H9 (cell line): ENCODE measurements around the gene EHF. TPM values are rescaled to one million over a fixed set of nuclear protein-coding genes. Genes with fewer than 3 reads are reported as not detected.

Experiments
- DNase-seq: peaks from one replicate; pipeline ENCODE4 v3.0.0-alpha.2; 2017
- H2AFZ ChIP-seq: one replicate; pipeline ENCODE4 v1.6.1; 2013; ENCODE audit warnings: mild to moderate bottlenecking, low read length, control low read depth, moderate library complexity
- H2AK5ac ChIP-seq: 2 replicates; pipeline ENCODE4 v1.6.1; 2013; ENCODE audit warnings: low read length, control low read depth, mixed read lengths; ENCODE audit not compliant: insufficient read length
- H2BK120ac ChIP-seq: one replicate; pipeline ENCODE4 v1.6.1; 2013; ENCODE audit warnings: low read depth, mild to moderate bottlenecking, low read length, control low read depth, inconsistent platforms; ENCODE audit not compliant: poor library complexity, severe bottlenecking
- H2BK12ac ChIP-seq: 2 replicates; pipeline ENCODE4 v1.6.1; 2013; ENCODE audit warnings: low read length, control low read depth, mixed read lengths, low read depth; ENCODE audit not compliant: insufficient read length
- H2BK15ac ChIP-seq: 2 replicates; pipeline ENCODE4 v1.6.1; 2013; ENCODE audit warnings: low read depth, low read length, control low read depth
- H2BK20ac ChIP-seq: one replicate; pipeline ENCODE4 v1.6.1; 2013; ENCODE audit warnings: low read depth, mild to moderate bottlenecking, low read length, control low read depth, inconsistent platforms; ENCODE audit not compliant: poor library complexity, severe bottlenecking
- H2BK5ac ChIP-seq: 2 replicates; pipeline ENCODE4 v1.6.1; 2013; ENCODE audit warnings: low read length, control low read depth, mixed read lengths; ENCODE audit not compliant: insufficient read length
- H3K14ac ChIP-seq: 2 replicates; pipeline ENCODE4 v1.6.1; 2013; ENCODE audit warnings: low read length, control low read depth; ENCODE audit not compliant: insufficient read depth
- H3K18ac ChIP-seq: 2 replicates; pipeline ENCODE4 v1.6.1; 2013; ENCODE audit warnings: low read depth, mild to moderate bottlenecking, mixed read lengths, low read length, control low read depth; ENCODE audit not compliant: insufficient read length
- H3K23ac ChIP-seq: 2 replicates; pipeline ENCODE4 v1.6.1; 2013; ENCODE audit warnings: low read length, control low read depth, mixed read lengths, low read depth; ENCODE audit not compliant: insufficient read length
- H3K23me2 ChIP-seq: 2 replicates; pipeline ENCODE4 v1.6.1; 2013; ENCODE audit warnings: low read depth, mild to moderate bottlenecking, mixed read lengths, low read length, control low read depth; ENCODE audit not compliant: insufficient read length, poor library complexity, severe bottlenecking
- H3K27ac ChIP-seq: 2 replicates; pipeline ENCODE4 v1.5.1; 2013; ENCODE audit warnings: low read length, control low read depth, mixed read lengths, low read depth; ENCODE audit not compliant: insufficient read length
- H3K27me3 ChIP-seq: 2 replicates; pipeline ENCODE4 v1.6.1; 2013; ENCODE audit warnings: low read length, control low read depth, inconsistent platforms; ENCODE audit not compliant: insufficient read depth
- H3K4ac ChIP-seq: 2 replicates; pipeline ENCODE4 v1.6.1; 2013; ENCODE audit warnings: low read depth, mild to moderate bottlenecking, control low read depth, inconsistent platforms, low read length, moderate library complexity
- H3K4me1 ChIP-seq: 2 replicates; pipeline ENCODE4 v1.6.1; 2013; ENCODE audit warnings: low read length, control low read depth, inconsistent platforms; ENCODE audit not compliant: insufficient read depth
- H3K4me2 ChIP-seq: 2 replicates; pipeline ENCODE4 v1.6.1; 2013; ENCODE audit warnings: low read length, control low read depth, mixed read lengths; ENCODE audit not compliant: insufficient read length, insufficient read depth
- H3K56ac ChIP-seq: 2 replicates; pipeline ENCODE4 v1.6.1; 2013; ENCODE audit warnings: low read depth, mild to moderate bottlenecking, mixed read lengths, low read length, control low read depth; ENCODE audit not compliant: insufficient read length
- H3K79me1 ChIP-seq: 2 replicates; pipeline ENCODE4 v1.6.1; 2013; ENCODE audit warnings: low read depth, mild to moderate bottlenecking, moderate library complexity, low read length, control low read depth, inconsistent platforms; ENCODE audit not compliant: insufficient read depth, poor library complexity, severe bottlenecking
- H3K79me2 ChIP-seq: 2 replicates; pipeline ENCODE4 v1.6.1; 2013; ENCODE audit warnings: low read length, control low read depth, inconsistent platforms; ENCODE audit not compliant: insufficient read depth
- H3K9ac ChIP-seq: 2 replicates; pipeline ENCODE4 v1.6.1; 2013; ENCODE audit warnings: low read length, control low read depth, mixed read lengths; ENCODE audit not compliant: insufficient read length; ENCODE audit errors: extremely low read depth
- H3K9me3 ChIP-seq: one replicate; pipeline ENCODE4 v1.6.1; 2013; ENCODE audit warnings: low read depth, low read length, inconsistent platforms; ENCODE audit not compliant: control insufficient read depth
- H3T11ph ChIP-seq: one replicate; pipeline ENCODE4 v1.6.1; 2013; ENCODE audit warnings: mild to moderate bottlenecking, low read length, control low read depth, inconsistent platforms
- H4K20me1 ChIP-seq: one replicate; pipeline ENCODE4 v1.6.1; 2013; ENCODE audit not compliant: control insufficient read depth, insufficient read length, insufficient read depth
- H4K5ac ChIP-seq: 2 replicates; pipeline ENCODE4 v1.6.1; 2013; ENCODE audit warnings: low read depth, mild to moderate bottlenecking, mixed read lengths, low read length, control low read depth; ENCODE audit not compliant: insufficient read length
- H4K8ac ChIP-seq: replicated peaks from 2 replicates; pipeline ENCODE4 v1.6.1; 2013; ENCODE audit warnings: low read length, control low read depth, mixed read lengths, low read depth; ENCODE audit not compliant: insufficient read length
- H4K91ac ChIP-seq: 2 replicates; pipeline ENCODE4 v1.6.1; 2013; ENCODE audit warnings: low read depth, mild to moderate bottlenecking, moderate library complexity, mixed read lengths, low read length, control low read depth; ENCODE audit not compliant: insufficient read length
- H3K27ac Mint-ChIP-seq, 3 experiments: 2 replicates in 2 of 3; 3 replicates in 1 of 3; pipeline ENCODE4 v1.8.0; 2020 to 2021; ENCODE audit warnings: mixed read lengths in 3 of 3, mild to moderate bottlenecking in 1 of 3, moderate library complexity in 1 of 3
- H3K27me3 Mint-ChIP-seq: 2 replicates; pipeline ENCODE4 v1.8.0; 2021; ENCODE audit warnings: low read depth, mild to moderate bottlenecking, moderate library complexity, mixed read lengths
- H3K36me3 Mint-ChIP-seq, 3 experiments: 2 replicates in 2 of 3; 3 replicates in 1 of 3; pipeline ENCODE4 v1.8.0; 2020 to 2021; ENCODE audit warnings: low read depth in 3 of 3, mixed read lengths in 3 of 3; ENCODE audit not compliant: insufficient read depth in 1 of 3
- H3K4me1 Mint-ChIP-seq, 2 experiments: 2 replicates each; pipeline ENCODE4 v1.8.0; 2020; ENCODE audit warnings: mixed read lengths in 2 of 2
- H3K4me3 Mint-ChIP-seq, 2 experiments: 2 replicates in 1 of 2; 3 replicates in 1 of 2; pipeline ENCODE4 v1.8.0; 2020 to 2021; ENCODE audit warnings: mild to moderate bottlenecking in 2 of 2, mixed read lengths in 2 of 2, moderate library complexity in 1 of 2
- H3K9me3 Mint-ChIP-seq, 2 experiments: 2 replicates in 1 of 2; 3 replicates in 1 of 2; pipeline ENCODE4 v1.8.0; 2020; ENCODE audit warnings: mild to moderate bottlenecking in 2 of 2, mixed read lengths in 2 of 2, moderate library complexity in 1 of 2
- CTCF ChIP-seq: fragments of 200-600 bp; sonication (generic); conservative IDR thresholded peaks from 3 replicates; pipeline ENCODE4 v1.8.0; 2021; ENCODE audit warnings: antibody characterized with exemption, mild to moderate bottlenecking
- WGBS: extraction: QIAGEN DNeasy Blood & Tissue Kit; methylation state at CpG from one replicate; pipeline ENCODE4 v1.1.7; 2013; ENCODE audit warnings: missing lambda C conversion rate, low lambda C conversion rate, mixed read lengths; ENCODE audit not compliant: insufficient read length; ENCODE audit errors: extremely low coverage; 5-methylcytosine and 5-hydroxymethylcytosine counted together
- total RNA-seq: library from RNA; stranded (reverse); gene quantifications from 2 replicates; pipeline ENCODE4 v1.2.1, GENCODE V29; 2021

EHF gene
- total RNA-seq, 1 experiment from 2014 or later = not detected

- Histone ChIP-seq H2AFZ (no peak overlapping the region), H3K14ac (no peak overlapping the region), H3K23me2 (no peaks in the 10 kb centered on the region), H4K20me1 (no peaks in the 10 kb centered on the region), H3K56ac (no peak overlapping the region), H2BK12ac (no peak overlapping the region), H4K8ac (no peak overlapping the region), H3K4me1 (no peaks in the 10 kb centered on the region), H3K9ac (no peak overlapping the region), H3T11ph (no peak overlapping the region), H3K9me3 (no peaks in the 10 kb centered on the region), H4K91ac (no peak overlapping the region), H2BK15ac (no peak overlapping the region), H3K18ac (no peak overlapping the region), H2BK120ac (no peak overlapping the region), H2AK5ac (no peak overlapping the region), H2BK5ac (no peak overlapping the region), H3K79me1 (no peaks in the 10 kb centered on the region), H3K79me2 (no peaks in the 10 kb centered on the region), H3K4ac (no peak overlapping the region), H4K5ac (no peak overlapping the region), H3K27me3 (no peaks in the 10 kb centered on the region), H3K27ac (no peak overlapping the region), H2BK20ac (no peak overlapping the region), H3K4me2 (no peak overlapping the region), H3K23ac (no peak overlapping the region)
- H3K9me3 Mint-ChIP-seq = no peaks in the 10 kb centered on the region
- peaks cover 5 to 6% of the 10 kb centered on the region in 2 experiments; a peak in 2 of 4 replicates for H3K4me1 Mint-ChIP-seq
- no peaks in the 10 kb centered on the region for H3K36me3 Mint-ChIP-seq
- H3K4me3 Mint-ChIP-seq = no peak overlapping the region
- TF ChIP-seq CTCF = no peak
- no CpG with 5 or more reads among the region's 10 CpGs for WGBS
- peaks cover 6% of the 10 kb centered on the region for H3K27me3 Mint-ChIP-seq
- DNase-seq = no peak
- H3K27ac Mint-ChIP-seq = no peak overlapping the region
Measured at GRCh38 chr11:34624069-34624468, 3.2 kb downstream of the EHF start.
